Tibial artery (tissue), 4 donors: ENCODE data around the gene RIC1.
"Not testable (repeated sequence)": the region's sequence is repeated elsewhere in the genome, so short reads cannot be mapped to it uniquely, and the experiment has no call there.

Experiments
- DNase-seq, 2 donors: peaks; one replicate each; pipeline ENCODE4 v3.0.0-alpha.2; 2019
- H3K27ac ChIP-seq, 2 donors: fragments of 200-600 bp; sonication (generic) in 1 of 2; 1 replicate in 1 of 2; 2 replicates in 1 of 2; pipeline ENCODE4 v1.5.1; 2018 to 2019; ENCODE audit warnings: mild to moderate bottlenecking in 1 of 2
- H3K27me3 ChIP-seq, 2 donors: fragments of 200-600 bp; sonication (generic) in 1 of 2; one replicate each; pipeline versions ENCODE4 v1.5.1 to v1.6.0; 2016 to 2019
- H3K36me3 ChIP-seq, 3 donors: fragments of 200-600 bp; sonication (generic) in 2 of 3; one replicate each; pipeline ENCODE4 v1.5.1; 2016 to 2019; ENCODE audit warnings: mild to moderate bottlenecking in 2 of 3
- H3K4me1 ChIP-seq, 4 donors: fragments of 200-600 bp; sonication (generic) in 2 of 4; 1 replicate in 3 of 4; 2 replicates in 1 of 4; pipeline ENCODE4 v1.5.1; 2016 to 2019
- H3K4me3 ChIP-seq, 2 donors: fragments of 200-600 bp; sonication (generic) in 1 of 2; 1 replicate in 1 of 2; 2 replicates in 1 of 2; pipeline ENCODE4 v1.5.1; 2018 to 2019; ENCODE audit warnings: mild to moderate bottlenecking in 2 of 2
- H3K9me3 ChIP-seq, 3 donors: fragments of 200-600 bp; sonication (generic) in 1 of 3; one replicate each; pipeline ENCODE4 v1.5.1; 2016 to 2019
- intact Hi-C: fragments of 100-400 bp; cut with DNase I; formaldehyde crosslinking; loops from one replicate; pipeline ENCODE4 v1.15.0; 2023; ENCODE audit warnings: low total_unique reads
- TF ChIP-seq, protein P1 (sequence below), 2 experiments: fragments of 200-600 bp in 1 of 2; fragments of 450-650 bp in 1 of 2; IDR thresholded peaks; one replicate each; pipeline ENCODE4 v1.5.1; 2017 to 2019; ENCODE audit warnings: antibody characterized with exemption in 2 of 2, mild to moderate bottlenecking in 1 of 2, moderate library complexity in 1 of 2

The RIC1 gene, protein sequence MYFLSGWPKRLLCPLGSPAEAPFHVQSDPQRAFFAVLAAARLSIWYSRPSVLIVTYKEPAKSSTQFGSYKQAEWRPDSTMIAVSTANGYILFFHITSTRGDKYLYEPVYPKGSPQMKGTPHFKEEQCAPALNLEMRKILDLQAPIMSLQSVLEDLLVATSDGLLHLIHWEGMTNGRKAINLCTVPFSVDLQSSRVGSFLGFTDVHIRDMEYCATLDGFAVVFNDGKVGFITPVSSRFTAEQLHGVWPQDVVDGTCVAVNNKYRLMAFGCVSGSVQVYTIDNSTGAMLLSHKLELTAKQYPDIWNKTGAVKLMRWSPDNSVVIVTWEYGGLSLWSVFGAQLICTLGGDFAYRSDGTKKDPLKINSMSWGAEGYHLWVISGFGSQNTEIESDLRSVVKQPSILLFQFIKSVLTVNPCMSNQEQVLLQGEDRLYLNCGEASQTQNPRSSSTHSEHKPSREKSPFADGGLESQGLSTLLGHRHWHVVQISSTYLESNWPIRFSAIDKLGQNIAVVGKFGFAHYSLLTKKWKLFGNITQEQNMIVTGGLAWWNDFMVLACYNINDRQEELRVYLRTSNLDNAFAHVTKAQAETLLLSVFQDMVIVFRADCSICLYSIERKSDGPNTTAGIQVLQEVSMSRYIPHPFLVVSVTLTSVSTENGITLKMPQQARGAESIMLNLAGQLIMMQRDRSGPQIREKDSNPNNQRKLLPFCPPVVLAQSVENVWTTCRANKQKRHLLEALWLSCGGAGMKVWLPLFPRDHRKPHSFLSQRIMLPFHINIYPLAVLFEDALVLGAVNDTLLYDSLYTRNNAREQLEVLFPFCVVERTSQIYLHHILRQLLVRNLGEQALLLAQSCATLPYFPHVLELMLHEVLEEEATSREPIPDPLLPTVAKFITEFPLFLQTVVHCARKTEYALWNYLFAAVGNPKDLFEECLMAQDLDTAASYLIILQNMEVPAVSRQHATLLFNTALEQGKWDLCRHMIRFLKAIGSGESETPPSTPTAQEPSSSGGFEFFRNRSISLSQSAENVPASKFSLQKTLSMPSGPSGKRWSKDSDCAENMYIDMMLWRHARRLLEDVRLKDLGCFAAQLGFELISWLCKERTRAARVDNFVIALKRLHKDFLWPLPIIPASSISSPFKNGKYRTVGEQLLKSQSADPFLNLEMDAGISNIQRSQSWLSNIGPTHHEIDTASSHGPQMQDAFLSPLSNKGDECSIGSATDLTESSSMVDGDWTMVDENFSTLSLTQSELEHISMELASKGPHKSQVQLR (N-terminal part only)

DNA sequence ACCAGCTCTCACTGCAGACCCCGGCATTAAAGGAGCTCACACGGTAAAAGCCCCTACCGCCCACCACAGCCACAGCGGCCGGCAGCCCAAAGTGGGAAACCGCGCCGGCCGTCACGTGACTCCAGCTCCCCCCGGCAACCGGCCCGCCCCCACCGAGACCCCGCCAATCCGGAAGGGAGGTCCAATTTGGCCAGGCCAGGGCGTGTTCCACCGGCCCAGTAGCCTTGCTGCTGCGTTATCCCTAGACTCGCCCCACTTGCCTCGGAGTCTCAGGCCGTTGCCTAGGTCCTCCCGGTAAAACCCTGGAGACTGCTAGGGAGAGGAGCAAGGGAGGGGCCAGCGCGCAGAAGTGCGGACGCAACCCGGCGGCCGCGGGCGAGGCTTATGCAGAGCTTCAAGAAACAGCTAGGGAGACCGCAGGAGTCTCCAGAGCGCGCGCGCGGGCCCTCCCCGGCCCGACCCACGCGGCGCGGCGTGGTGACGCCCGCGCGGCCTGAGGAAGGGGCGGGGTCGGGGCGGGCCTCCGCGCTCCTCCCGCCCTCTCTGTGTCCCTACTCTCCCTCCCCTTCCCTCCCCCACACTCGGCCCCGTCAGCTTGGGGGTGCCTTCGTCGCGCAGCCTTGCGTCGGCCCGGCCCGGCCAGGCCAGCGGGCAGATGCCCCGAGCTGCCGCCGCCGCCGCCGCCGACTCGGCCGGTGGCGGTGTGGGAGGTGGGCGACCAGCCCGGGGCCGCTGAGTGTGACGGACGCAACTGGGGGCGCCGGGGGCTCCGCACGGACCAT, at the start of gene RIC1:
RIC1 (plus strand) TSS at position 578 of the 782 bp plus-strand sequence; CDS start at position 781, 203 bp downstream.
- DNase-seq = peak; percentile 89 to 96
- Histone ChIP-seq H3K9me3 (no peaks in the 10 kb centered on the region), H3K4me3 (peak within 1 kb of the TSS; percentile 73 to 98), H3K27me3 (no peaks in the 10 kb centered on the region), H3K27ac (peak within 1 kb of the TSS; percentile 97 to 99), H3K36me3 (no peaks in the 10 kb centered on the region), H3K4me1 (peaks cover 0 to 74% (median 30%) of the 10 kb centered on the region in 4 donors)
- intact Hi-C loops = no loop called here
- TF ChIP-seq, protein P1, sequence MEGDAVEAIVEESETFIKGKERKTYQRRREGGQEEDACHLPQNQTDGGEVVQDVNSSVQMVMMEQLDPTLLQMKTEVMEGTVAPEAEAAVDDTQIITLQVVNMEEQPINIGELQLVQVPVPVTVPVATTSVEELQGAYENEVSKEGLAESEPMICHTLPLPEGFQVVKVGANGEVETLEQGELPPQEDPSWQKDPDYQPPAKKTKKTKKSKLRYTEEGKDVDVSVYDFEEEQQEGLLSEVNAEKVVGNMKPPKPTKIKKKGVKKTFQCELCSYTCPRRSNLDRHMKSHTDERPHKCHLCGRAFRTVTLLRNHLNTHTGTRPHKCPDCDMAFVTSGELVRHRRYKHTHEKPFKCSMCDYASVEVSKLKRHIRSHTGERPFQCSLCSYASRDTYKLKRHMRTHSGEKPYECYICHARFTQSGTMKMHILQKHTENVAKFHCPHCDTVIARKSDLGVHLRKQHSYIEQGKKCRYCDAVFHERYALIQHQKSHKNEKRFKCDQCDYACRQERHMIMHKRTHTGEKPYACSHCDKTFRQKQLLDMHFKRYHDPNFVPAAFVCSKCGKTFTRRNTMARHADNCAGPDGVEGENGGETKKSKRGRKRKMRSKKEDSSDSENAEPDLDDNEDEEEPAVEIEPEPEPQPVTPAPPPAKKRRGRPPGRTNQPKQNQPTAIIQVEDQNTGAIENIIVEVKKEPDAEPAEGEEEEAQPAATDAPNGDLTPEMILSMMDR (IDR thresholded peaks at IDR 0.05) = peak; percentile 17 to 23

DNA sequence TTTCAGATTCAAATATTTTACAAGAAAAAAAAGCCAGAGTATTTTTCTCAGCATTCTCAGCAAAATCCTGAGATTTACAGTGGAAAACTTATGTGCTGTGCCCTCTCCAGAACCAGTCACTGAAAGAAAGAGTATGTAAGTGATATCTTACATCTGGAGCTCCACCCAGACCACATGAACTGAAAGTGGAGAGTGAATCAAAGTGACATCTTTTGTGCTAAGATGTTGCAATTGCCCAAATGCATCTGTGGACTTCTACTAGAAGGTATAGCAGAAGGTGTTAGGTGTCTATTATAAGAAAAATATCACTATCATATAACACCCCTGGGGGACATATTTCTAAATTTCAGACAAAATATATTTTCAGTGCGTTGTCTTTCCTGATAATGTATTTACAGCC, 49.0 kb upstream of the RIC1 start:
- H3K27ac ChIP-seq = no peak overlapping the region
- H3K4me1 ChIP-seq = peaks cover 0 to 21% (median 4%) of the 10 kb centered on the region in 4 donors
- DNase-seq = no peak
- H3K36me3 ChIP-seq = no peaks in the 10 kb centered on the region
- no peaks in the 10 kb centered on the region for H3K27me3 ChIP-seq
- no peaks in the 10 kb centered on the region for H3K9me3 ChIP-seq
- TF ChIP-seq, protein P1 (IDR thresholded peaks at IDR 0.05) = no peak
- no peak overlapping the region for H3K4me3 ChIP-seq
- intact Hi-C loops = loop anchor here (10.0 kb wide), 1 partner anchor 835 kb away; the partner anchor contains the start of gene AK3

DNA sequence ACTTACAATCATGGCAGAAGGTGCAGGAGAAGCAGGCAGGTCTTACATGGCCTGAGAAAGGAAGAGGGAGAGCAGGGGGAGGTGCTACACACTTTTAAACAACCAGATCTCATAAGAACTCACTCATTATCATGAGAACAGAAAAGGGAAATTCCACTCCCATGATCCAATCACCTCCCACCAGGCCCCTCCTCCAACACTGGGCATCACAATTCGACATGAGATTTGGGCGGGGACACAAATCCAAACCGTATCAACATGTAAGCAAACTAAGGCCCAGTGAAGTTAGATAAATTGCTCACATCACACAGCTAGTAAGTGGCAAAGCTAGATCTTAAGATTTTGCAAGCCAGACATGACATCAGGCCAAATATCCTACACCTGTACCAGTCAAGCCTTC, 48.3 kb upstream of the RIC1 start:
- intact Hi-C loops = loop anchor here (10.0 kb wide), 1 partner anchor 836 kb away; the partner anchor contains the start of gene AK3
- Histone ChIP-seq H3K27me3 (no peaks in the 10 kb centered on the region), H3K4me3 (no peak overlapping the region), H3K27ac (no peak overlapping the region), H3K36me3 (no peaks in the 10 kb centered on the region), H3K9me3 (no peaks in the 10 kb centered on the region), H3K4me1 (peaks cover 0 to 21% (median 4%) of the 10 kb centered on the region in 4 donors)
- TF ChIP-seq, protein P1 (IDR thresholded peaks at IDR 0.05) = no peak
- DNase-seq = no peak

DNA sequence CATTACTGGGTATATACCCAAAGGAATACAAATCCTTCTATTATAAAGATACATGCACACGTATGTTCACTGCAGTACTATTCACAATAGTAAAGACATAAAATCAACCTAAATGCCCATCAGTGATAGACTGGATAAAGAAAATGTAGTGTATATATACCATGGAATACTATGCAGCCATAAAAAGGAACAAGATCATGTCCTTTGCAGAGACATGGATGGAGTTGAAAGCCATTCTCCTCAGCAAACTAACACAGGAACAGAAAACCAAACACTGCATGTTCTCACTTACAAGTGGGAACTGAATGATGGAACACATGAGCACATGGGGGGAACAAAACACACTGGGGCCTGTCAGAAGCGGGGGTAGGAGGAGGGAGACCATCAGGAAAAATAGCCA, 47.2 kb upstream of the RIC1 start:
- H3K4me1 ChIP-seq = peaks cover 0 to 21% (median 4%) of the 10 kb centered on the region in 4 donors
- intact Hi-C loops = loop anchor here (10.0 kb wide), 1 partner anchor 837 kb away; the partner anchor contains the start of gene AK3
- H3K4me3 ChIP-seq, H3K36me3 ChIP-seq, H3K27me3 ChIP-seq, DNase-seq, H3K9me3 ChIP-seq, H3K27ac ChIP-seq: not testable (repeated sequence)

DNA sequence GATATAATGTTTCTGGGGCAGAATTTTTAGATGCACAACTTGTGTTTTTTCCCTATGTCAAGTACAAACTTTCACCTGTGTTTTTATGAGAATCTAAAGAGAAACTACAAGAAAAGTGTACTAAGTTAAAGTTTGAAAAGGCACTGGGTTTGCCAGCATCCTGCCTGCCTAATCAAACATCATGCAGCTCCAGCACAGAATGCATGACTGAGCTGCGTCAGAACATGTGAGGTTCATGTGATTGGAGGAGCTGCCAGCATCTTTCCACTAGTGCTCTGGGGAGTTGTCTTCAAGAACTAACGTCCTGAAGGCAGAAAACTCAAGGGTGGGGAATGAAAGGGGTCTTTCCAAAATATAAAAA, 46.1 kb upstream of the RIC1 start:
- TF ChIP-seq, protein P1 (IDR thresholded peaks at IDR 0.05) = no peak
- peak; percentile 65 to 81 for DNase-seq
- Histone ChIP-seq H3K9me3 (no peaks in the 10 kb centered on the region), H3K4me1 (peaks cover 0 to 21% (median 4%) of the 10 kb centered on the region in 4 donors), H3K27ac (peak overlapping the region; percentile 59 to 64), H3K4me3 (no peak overlapping the region), H3K27me3 (no peaks in the 10 kb centered on the region), H3K36me3 (no peaks in the 10 kb centered on the region)
- intact Hi-C loops = loop anchor here (10.0 kb wide), 1 partner anchor 838 kb away; the partner anchor contains the start of gene AK3
